Epithelial cell of esophagus (primary cell): Measurements from ENCODE around the gene OTUD1.
A peak's percentile ranks its signal among the peaks of the same experiment; 100 is the strongest.

Experiments used
- DNase-seq: peaks from one replicate; pipeline ENCODE4 v3.0.0; 2010; ENCODE audit warnings: low read depth
- H3K4me3 ChIP-seq: 2 replicates; pipeline ENCODE4 v1.5.1; 2011; ENCODE audit warnings: mild to moderate bottlenecking, low read length, control low read depth
- TF ChIP-seq, protein P1 (sequence below): IDR thresholded peaks from 2 replicates; pipeline ENCODE4 v1.5.1; 2011; ENCODE audit warnings: low read depth, mild to moderate bottlenecking, low read length, control low read depth, inconsistent platforms; ENCODE audit not compliant: insufficient read depth; ENCODE audit errors: missing control alignments

The OTUD1 gene

DNA sequence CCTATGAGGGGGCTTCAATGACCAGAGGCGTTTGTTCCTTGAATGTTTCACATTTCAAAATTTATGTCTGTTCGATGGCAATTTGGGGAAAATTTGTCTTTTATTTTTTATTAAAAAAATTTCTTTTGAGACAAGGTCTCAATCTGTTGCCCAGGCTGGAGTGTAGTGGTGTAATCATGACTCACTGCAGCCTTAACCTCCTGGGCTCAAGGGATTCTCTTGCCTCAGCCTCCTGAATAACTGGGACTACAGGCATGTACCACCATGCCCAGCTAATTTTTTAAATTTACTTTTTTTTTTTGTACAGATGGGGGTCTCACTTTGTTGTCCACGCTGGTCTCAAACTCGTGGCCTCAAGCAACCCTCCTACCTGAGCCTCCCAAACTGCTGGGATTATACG, 39.7 kb downstream of the OTUD1 start:
- TF ChIP-seq, protein P1, sequence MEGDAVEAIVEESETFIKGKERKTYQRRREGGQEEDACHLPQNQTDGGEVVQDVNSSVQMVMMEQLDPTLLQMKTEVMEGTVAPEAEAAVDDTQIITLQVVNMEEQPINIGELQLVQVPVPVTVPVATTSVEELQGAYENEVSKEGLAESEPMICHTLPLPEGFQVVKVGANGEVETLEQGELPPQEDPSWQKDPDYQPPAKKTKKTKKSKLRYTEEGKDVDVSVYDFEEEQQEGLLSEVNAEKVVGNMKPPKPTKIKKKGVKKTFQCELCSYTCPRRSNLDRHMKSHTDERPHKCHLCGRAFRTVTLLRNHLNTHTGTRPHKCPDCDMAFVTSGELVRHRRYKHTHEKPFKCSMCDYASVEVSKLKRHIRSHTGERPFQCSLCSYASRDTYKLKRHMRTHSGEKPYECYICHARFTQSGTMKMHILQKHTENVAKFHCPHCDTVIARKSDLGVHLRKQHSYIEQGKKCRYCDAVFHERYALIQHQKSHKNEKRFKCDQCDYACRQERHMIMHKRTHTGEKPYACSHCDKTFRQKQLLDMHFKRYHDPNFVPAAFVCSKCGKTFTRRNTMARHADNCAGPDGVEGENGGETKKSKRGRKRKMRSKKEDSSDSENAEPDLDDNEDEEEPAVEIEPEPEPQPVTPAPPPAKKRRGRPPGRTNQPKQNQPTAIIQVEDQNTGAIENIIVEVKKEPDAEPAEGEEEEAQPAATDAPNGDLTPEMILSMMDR, result no peak
- H3K4me3 ChIP-seq, result no peak overlapping the region
- DNase-seq, result peak; percentile 50

DNA sequence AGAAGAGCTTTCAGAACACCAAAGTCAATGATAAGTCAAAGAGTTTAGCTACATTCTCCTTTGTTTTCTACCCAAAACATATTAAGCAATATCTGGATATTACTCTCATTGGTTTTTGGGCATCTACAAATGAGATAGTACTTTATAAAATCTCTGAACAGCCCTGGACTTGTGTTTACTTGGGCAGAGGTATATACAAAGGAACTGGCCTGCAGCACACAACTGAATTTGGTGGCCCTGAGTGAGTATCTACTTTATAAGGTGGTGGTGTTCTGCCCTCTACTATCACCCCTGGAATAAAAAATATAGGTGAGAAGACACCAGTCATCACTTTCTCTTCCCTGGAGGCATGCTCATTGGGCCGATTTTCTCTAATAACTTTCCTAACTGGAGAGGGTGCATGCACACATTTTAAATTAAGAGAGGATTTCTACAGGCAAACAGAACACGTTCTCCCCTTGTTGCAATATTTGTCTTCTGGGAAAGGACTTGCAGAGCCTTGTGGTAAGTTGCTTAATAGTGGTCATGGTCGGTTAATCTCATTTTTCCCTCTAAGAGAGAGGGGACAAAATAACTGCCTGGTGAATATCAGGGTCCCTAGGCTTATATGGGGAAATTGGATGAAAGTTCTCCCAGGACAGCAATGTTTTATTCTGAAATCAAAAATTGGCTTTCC, 41.1 kb downstream of the OTUD1 start:
- no peak for DNase-seq
- no peak overlapping the region for H3K4me3 ChIP-seq
- TF ChIP-seq, protein P1, result no peak

DNA sequence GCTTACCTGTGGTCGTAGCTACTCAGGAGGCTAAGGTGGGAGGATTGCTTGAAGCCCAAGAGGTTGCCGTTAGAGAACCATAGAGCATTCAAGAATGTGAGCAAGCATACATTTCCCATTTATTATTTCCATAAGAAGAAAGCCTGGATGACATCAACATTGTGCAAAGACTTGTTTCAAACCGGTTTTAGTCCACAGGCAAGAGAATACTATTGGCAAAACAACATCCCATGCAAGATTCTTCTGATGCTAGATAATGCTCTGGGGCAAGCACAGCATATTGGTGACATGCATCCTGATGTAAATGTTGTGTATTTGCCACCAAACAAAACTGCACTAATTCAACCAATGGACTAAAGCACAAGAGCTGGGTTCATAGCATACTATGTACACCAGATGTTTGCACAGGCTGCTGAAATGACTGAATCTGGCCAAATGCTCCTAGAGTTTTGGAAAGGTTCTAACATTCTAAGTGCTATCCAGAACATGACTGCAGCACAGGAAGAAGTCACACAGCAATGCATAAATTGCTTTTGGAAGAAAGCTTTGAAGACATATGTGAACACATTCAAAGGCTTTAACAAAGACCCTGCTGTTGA, 42.6 kb downstream of the OTUD1 start:
- TF ChIP-seq, protein P1, result no peak
- DNase-seq, result peak; percentile 65
- H3K4me3 ChIP-seq, result no peak overlapping the region

DNA sequence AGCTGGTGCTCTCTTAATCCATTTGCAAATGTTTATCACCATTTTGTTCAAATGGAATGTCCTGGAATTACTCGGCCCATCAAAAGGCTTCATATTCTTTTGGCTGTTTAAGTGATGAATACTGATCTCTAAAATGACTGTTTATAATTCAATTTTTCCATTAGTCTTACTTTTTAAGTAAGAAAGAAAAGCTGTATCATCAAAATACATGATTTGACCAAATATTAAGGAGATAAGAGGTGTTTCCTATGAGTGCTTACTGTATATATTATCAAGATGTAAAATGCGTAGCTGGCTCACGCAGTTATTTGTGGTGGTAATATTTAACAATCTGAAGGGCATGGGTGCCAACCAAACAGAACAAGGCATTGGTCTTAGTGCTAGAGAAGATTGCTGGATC, 51.2 kb downstream of the OTUD1 start:
- H3K4me3 ChIP-seq, result no peak overlapping the region
- TF ChIP-seq, protein P1, result no peak
- DNase-seq, result no peak
